DOHH2 (cell line): ENCODE results near the gene DCLK2.

ENCODE experiments used
- CTCF ChIP-seq: fragments of 200-600 bp; sonication (generic); IDR thresholded peaks from one replicate; pipeline ENCODE4 v1.5.1; 2014; ENCODE audit warnings: antibody characterized with exemption, mild to moderate bottlenecking, low read depth, low read length; ENCODE audit not compliant: poor library complexity, severe bottlenecking
- EZH2phosphoT487 ChIP-seq: fragments of 200-600 bp; sonication (generic); IDR thresholded peaks from 2 replicates; pipeline ENCODE4 v1.6.1; 2017; ENCODE audit warnings: borderline replicate concordance, mild to moderate bottlenecking, antibody characterized with exemption, low read length, moderate library complexity, mixed read lengths

- TF ChIP-seq CTCF (no peak), EZH2phosphoT487 (no peak)
Observed at GRCh38 chr4:150250998-150251651, 172.9 kb downstream of the DCLK2 start.
